IgD-negative memory B cell (primary cell): ENCODE results near the gene HECA. TPM values are rescaled to one million over a fixed set of nuclear protein-coding genes. Genes with fewer than 3 reads are reported as not detected.
A peak's percentile ranks its signal among the peaks of the same experiment; 100 is the strongest.
"Not testable (repeated sequence)": the region's sequence is repeated elsewhere in the genome, so short reads cannot be mapped to it uniquely, and the experiment has no call there.

Source experiments
- H3K27ac Mint-ChIP-seq, 3 donors: one replicate each; pipeline ENCODE4 v1.8.0; 2020 to 2022; ENCODE audit warnings: mild to moderate bottlenecking in 3 of 3, mixed read lengths in 3 of 3, moderate library complexity in 1 of 3
- H3K27me3 Mint-ChIP-seq: one replicate; pipeline ENCODE4 v1.8.0; 2021; ENCODE audit warnings: mixed read lengths
- H3K36me3 Mint-ChIP-seq: one replicate; pipeline ENCODE4 v1.8.0; 2020; ENCODE audit warnings: mild to moderate bottlenecking, mixed read lengths
- H3K4me1 Mint-ChIP-seq, 3 donors: one replicate each; pipeline ENCODE4 v1.8.0; 2020 to 2022; ENCODE audit warnings: mixed read lengths in 3 of 3, mild to moderate bottlenecking in 1 of 3
- H3K4me3 Mint-ChIP-seq, 4 donors: one replicate each; pipeline ENCODE4 v1.8.0; 2020 to 2022; ENCODE audit warnings: mild to moderate bottlenecking in 4 of 4, mixed read lengths in 4 of 4, moderate library complexity in 3 of 4
- H3K9me3 Mint-ChIP-seq, 3 donors: one replicate each; pipeline ENCODE4 v1.8.0; 2020 to 2021; ENCODE audit warnings: mixed read lengths in 3 of 3, mild to moderate bottlenecking in 1 of 3
- polyA plus RNA-seq: library from polyadenylated mRNA; unstranded; fragments of 300-500 nt; fragmentation: Illumina TruSeq; gene quantifications from one replicate; pipeline ENCODE4 v1.2.3, GENCODE V29; 2021

Gene HECA
- polyA plus RNA-seq, 1 donor from 2014 or later, result 5.1 TPM

DNA sequence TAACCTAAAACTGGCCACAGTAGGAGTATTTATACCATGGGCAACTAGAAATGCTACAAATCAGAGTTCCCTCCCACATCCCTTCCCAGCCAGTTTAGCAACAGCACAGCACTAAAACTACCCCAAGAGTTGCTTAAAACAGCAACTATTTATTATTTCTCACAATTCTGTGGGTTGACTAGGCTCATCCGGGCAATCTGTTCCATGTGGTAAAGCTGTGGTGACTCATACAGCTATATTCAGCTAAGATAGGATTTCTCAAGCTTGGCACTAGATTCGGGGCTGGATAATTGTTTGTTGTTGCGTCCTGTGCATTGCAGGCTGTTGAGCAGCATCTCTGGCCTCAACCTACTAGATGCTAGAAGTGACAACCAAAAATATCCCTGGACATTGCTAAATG lies 8.6 kb upstream of the HECA start:
- Mint-ChIP-seq H3K27ac (peak overlapping the region in 1 of 3 donors; percentile 46), H3K4me3 (peak overlapping the region in 1 of 4 donors; percentile 73), H3K9me3 (peaks cover 0 to 4% (median 0%) of the 10 kb centered on the region in 3 donors), H3K27me3 (no peaks in the 10 kb centered on the region), H3K36me3 (no peaks in the 10 kb centered on the region), H3K4me1 (peaks cover 20 to 42% (median 37%) of the 10 kb centered on the region in 3 donors)

DNA sequence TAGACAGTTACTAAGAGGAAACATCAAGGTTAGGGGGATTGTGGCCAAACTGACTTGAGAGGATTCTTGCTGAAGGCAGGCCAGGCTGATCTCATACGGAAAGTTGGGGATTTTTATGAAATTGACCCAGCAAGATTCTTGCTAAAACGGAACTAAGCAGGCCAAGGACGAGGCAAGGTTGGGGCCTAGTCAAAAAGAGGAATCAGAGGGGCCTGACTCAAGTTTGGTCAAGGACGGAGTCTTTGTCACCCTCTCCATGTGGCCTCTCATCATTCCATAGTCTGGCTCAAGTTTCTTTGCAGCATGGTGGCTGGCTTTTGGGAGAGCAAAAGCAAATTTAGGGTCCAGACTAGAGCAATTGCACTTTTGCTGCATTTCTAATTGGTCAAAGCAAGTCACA lies 7.9 kb upstream of the HECA start:
- Mint-ChIP-seq H3K27me3 (no peaks in the 10 kb centered on the region), H3K9me3 (peaks cover 0 to 4% (median 0%) of the 10 kb centered on the region in 3 donors), H3K4me3 (peak overlapping the region in 1 of 4 donors; percentile 4), H3K27ac (peak overlapping the region in 1 of 3 donors; percentile 53), H3K36me3 (no peaks in the 10 kb centered on the region), H3K4me1 (peaks cover 27 to 49% (median 44%) of the 10 kb centered on the region in 3 donors)

DNA sequence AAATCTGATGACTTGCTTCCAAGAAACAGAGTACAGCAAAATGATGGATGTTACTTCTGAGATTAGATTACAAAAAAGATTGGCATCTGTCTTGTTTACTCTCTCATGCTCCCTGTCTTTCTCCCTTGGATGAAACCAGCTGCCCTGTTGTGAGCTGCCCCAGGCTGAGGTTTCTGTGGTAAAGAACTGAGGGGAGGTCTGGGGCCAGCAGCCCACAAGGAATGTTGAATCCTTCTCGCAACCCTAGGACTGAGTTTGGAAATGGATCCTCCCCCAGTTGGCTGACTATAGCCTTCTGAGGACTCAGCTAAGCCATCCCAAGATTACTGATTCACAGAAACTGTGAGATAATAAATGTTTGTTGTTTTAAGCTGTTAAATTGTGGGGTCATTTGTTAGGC lies 5.6 kb upstream of the HECA start:
- Mint-ChIP-seq H3K36me3 (no peaks in the 10 kb centered on the region), H3K4me1 (peaks cover 39 to 65% (median 57%) of the 10 kb centered on the region in 3 donors), H3K9me3 (no peaks in the 10 kb centered on the region), H3K27me3 (no peaks in the 10 kb centered on the region), H3K4me3 (no peak overlapping the region), H3K27ac (no peak overlapping the region)

DNA sequence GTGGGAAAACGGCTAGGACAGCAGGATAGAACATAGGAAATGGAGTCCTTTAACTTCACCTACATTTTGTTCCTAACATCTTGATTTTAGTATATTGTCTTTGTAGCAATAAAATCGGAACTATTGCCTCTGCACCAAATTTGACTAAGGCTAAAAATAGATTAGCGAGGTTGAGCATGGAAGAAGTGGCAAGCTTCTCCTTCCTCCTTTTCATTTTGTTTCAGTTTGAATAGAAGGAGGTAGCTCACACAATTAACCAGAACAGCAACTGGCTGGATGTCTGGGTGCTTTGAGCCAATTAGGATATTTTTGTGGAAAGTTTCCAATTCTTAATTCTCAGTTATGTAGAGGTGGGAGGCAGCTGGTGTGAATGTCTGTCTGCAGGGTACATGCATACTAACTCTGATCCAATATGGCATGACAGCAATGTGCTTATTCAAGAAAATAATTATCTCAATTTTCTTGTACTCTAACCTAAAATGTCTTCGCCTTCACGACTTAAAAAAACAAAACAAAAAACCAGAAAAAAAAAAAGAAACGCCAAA lies 3.1 kb upstream of the HECA start:
- Mint-ChIP-seq H3K4me1 (peaks cover 39 to 56% (median 45%) of the 10 kb centered on the region in 3 donors), H3K9me3 (peaks cover 0 to 3% (median 0%) of the 10 kb centered on the region in 3 donors), H3K27ac (peak overlapping the region; percentile 40 to 99 (median 96)), H3K27me3 (no peaks in the 10 kb centered on the region), H3K36me3 (no peaks in the 10 kb centered on the region), H3K4me3 (peak overlapping the region; percentile 63 to 94 (median 88))

DNA sequence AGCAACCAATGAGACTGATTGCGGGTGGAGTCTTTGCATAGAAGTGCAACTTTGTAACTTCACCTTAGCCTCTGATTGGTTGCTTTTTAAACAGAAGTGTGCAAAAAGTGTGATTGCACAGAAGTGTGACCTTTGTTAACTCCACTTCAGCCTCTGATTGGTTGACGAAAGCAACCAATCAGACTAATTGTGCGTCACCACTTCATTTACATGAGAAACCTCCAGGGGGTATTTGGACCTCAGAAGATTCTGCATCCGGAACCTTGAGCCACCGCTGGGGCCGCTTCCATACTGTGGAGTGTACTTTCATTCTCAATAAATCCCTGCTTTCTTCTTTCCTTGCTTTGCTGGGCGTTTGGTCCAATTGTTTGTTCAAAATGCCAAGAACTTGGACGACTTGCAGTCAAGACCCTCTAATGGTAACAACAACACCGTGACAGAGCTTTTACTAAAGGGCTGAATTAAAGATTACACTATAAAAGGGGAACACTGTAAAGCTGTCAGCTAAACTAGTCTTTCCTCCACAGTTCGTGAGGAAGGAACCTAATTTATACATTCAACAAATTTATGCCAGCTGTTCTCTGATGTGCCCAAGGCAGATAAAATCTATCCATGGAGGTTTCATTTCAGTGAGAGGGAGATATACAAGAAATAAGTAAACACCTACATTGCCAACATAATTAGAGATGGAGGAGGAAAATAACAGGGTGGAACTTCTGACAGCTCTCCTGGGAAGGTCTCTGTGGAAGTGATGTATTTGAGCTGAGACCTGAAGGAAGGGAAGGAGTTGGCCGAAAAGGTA lies 1.4 kb upstream of the HECA start:
- Mint-ChIP-seq H3K4me1 (peaks cover 54 to 64% (median 54%) of the 10 kb centered on the region in 3 donors), H3K4me3 (peak overlapping the region; percentile 79 to 94 (median 92)), H3K9me3 (peaks cover 0 to 3% (median 0%) of the 10 kb centered on the region in 3 donors), H3K27me3 (no peaks in the 10 kb centered on the region), H3K36me3 (no peaks in the 10 kb centered on the region), H3K27ac (peak overlapping the region; percentile 86 to 99 (median 96))

DNA sequence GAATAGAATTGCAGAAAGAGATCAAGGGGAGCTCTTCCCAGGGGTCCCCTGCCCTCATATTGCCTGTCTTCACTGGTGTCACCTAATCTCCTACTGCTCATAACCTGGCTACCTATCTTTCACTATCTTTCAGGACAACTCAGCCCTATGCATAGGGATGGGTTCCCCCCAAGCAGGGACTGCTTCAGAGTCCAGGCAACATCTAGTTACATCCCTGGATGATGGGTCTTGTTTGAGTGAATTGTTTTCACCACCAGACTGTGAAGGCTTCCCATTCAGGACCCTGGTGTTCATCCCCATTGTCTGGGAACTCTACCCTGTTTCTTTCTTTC lies 850 bp upstream of the HECA start:
- H3K4me3 Mint-ChIP-seq, result peak overlapping the region; percentile 79 to 94 (median 92)
- H3K27ac Mint-ChIP-seq, result peak overlapping the region; percentile 96 to 99 (median 99)
- no peaks in the 10 kb centered on the region for H3K27me3 Mint-ChIP-seq
- H3K4me1 Mint-ChIP-seq, result peaks cover 56 to 69% (median 57%) of the 10 kb centered on the region in 3 donors
- peaks cover 3% of the 10 kb centered on the region for H3K36me3 Mint-ChIP-seq
- H3K9me3 Mint-ChIP-seq, result peaks cover 0 to 3% (median 0%) of the 10 kb centered on the region in 3 donors

DNA sequence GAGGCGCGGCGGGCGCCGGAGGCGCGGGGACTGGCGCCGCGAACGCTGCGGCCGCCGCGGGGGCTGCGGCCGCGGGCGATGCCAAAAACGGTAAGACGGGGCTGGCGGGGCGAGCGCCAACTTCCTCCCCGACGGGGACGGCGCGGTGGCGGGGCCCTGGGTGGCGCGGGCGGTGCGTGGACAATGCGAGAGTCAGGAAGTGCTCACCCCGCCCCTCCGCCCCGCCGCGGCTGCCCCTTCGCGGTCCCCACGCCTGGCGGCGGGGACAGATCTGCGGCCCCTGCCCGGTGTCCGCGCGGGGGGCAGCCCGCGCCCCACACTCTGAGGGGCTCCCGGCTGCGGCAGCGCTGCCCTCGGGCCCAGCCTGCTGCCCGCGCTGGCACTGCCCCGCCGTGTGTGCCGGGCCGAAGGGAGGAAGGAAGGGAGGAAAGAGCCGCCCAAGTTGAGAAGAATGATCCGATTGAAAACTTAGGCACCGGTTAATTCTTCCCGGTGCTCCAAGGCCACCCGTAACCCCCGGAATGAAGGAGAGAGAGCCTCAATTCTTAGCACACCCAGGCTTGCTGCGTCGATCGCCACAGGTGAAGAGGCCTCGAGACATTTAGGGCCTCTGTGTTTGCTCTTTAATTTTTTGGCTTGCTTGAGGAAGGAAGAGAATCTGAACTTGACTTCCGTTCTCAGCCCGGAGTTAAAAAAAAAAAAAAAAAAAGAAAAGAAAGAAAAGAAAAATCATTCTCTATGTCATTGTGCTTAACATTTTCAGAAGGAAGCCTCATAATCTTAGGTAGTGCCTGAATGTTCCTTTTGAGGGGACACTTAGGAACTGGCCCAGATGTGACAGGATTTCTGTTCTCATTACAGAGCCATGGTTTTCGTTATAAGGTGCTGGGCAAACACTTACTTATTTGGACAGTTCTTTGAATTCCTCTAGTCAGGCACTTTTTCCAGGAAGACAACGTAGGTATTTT lies 982 bp downstream of the HECA start:
- peaks cover 67 to 77% (median 68%) of the 10 kb centered on the region in 3 donors for H3K4me1 Mint-ChIP-seq
- H3K27ac Mint-ChIP-seq, result peak overlapping the region; percentile 96 to 99 (median 97)
- peak overlapping the region; percentile 91 to 99 (median 96) for H3K4me3 Mint-ChIP-seq
- H3K36me3 Mint-ChIP-seq, result peaks cover 5% of the 10 kb centered on the region
- H3K9me3 Mint-ChIP-seq, result peaks cover 0 to 3% (median 0%) of the 10 kb centered on the region in 3 donors
- no peaks in the 10 kb centered on the region for H3K27me3 Mint-ChIP-seq

DNA sequence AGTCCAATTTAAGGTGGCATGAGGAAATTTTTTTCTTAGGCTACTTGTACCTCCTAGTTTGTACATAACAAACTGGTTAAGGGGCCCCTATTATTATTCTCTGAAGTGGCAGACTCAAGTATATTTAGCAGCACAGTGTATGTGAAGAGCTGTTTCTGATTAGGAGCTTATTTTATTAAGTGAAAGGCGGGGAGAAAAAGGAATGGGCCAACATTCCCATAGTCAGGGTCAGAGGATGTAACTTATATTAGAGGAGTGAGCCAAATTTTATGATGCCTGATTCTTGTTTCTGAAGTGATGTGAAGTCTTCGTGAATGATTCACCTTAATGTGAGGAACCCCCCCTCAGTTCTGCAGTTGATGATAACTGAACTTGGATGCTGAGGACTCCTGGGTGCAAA lies 2.8 kb downstream of the HECA start:
- Mint-ChIP-seq H3K27ac (peak overlapping the region in 2 of 3 donors; percentile 74 to 99), H3K9me3 (peaks cover 0 to 3% (median 0%) of the 10 kb centered on the region in 3 donors), H3K36me3 (peaks cover 5% of the 10 kb centered on the region), H3K27me3 (no peaks in the 10 kb centered on the region), H3K4me3 (peak overlapping the region; percentile 91 to 99 (median 96)), H3K4me1 (peaks cover 52 to 59% (median 53%) of the 10 kb centered on the region in 3 donors)

DNA sequence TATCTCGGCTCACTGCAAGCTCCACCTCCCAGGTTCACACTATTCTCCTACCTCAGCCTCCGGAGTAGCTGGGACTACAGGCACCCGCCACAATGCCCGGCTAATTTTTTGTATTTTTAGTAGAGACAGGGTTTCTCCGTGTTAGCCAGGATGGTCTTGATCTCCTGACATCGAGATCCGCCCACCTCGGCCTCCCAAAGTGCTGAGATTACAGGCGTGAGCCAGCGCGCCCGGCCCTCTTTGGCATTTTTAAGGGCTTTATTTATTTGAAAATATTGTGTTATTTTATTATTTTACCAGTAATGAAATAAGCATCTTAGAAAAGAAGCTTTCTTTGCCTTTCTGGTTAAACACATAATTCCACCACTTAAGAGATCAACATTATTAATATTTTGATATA lies 6.0 kb downstream of the HECA start:
- peak overlapping the region in 1 of 4 donors; percentile 13 for H3K4me3 Mint-ChIP-seq
- not testable (repeated sequence) for H3K36me3 Mint-ChIP-seq, H3K27ac Mint-ChIP-seq, H3K9me3 Mint-ChIP-seq, H3K27me3 Mint-ChIP-seq
- H3K4me1 Mint-ChIP-seq, result peaks cover 66 to 67% (median 66%) of the 10 kb centered on the region in 3 donors

DNA sequence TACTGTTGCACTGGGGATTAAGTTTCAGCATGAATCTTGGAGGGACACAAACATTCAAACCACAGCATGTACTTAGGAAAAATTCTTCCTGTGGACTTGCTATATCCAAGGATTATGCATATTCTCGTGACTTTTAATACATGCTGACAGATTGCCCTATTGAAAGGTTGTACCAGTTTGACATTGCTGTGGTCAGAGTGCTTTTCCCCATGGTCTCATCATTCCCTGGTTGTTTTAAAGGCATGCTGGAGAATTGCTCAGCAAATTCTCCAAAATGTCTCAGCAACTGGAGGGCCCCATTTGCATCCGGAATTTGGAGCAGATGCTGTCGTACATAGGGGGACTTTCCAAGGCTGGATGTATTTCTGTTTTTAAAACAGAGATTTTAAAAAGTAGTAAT lies 7.4 kb downstream of the HECA start:
- Mint-ChIP-seq H3K4me1 (peaks cover 67 to 71% (median 69%) of the 10 kb centered on the region in 3 donors), H3K27ac (no peak overlapping the region), H3K27me3 (no peaks in the 10 kb centered on the region), H3K9me3 (no peaks in the 10 kb centered on the region), H3K4me3 (no peak overlapping the region), H3K36me3 (peaks cover 5% of the 10 kb centered on the region)

DNA sequence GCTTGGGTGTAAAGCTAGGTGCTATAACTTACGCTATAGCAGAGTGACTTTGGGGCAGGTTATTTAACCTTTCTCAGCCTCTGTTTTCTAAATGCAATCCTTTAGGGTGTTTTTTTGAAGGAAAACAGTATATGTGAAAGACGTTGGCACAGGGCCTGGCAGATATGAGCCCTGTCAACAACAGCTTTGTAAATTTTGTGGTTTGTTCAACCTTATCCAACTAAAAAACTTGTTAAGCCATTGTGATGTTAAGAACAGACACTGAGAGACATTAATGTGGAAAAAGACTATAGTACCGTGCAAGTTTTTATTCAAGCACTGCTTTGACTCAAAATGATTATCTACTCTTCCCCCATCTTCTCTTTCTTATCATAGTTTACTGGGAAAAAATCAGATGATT lies 8.2 kb downstream of the HECA start:
- Mint-ChIP-seq H3K36me3 (peaks cover 5% of the 10 kb centered on the region), H3K9me3 (no peaks in the 10 kb centered on the region), H3K27ac (peak overlapping the region in 1 of 3 donors; percentile 57), H3K4me1 (peaks cover 67 to 71% (median 70%) of the 10 kb centered on the region in 3 donors), H3K27me3 (no peaks in the 10 kb centered on the region), H3K4me3 (no peak overlapping the region)

DNA sequence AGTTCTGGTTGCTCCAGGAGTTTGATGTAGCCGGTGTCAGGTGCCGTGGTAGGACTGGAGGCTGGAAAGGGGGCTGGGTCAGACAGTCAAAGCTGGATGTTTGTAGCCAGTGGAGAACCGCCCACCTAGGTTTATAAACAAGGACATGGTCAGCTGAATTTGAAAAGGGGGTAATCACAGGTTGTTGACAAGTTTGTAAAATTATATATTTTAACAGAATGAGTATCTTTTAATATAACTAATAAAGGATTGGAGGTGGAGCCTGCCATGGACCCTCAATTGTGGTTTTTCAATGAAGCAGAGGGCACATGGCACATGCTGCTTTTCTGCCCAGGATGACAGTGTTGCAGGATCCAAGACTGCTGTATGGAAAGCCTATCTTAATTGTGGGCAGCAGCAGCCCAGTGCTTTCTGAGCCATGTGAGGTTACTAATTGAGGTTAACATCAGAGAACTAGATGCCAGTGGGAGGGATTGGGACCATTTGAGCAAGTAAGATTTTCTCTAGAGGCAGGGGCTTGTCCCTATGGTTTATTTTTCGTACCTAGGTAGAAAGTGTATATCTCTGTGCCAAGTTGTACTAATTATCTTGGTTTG lies 9.7 kb downstream of the HECA start:
- no peaks in the 10 kb centered on the region for H3K27me3 Mint-ChIP-seq
- no peaks in the 10 kb centered on the region for H3K9me3 Mint-ChIP-seq
- H3K27ac Mint-ChIP-seq, result peak overlapping the region in 2 of 3 donors; percentile 37 to 63
- H3K4me1 Mint-ChIP-seq, result peaks cover 66 to 74% (median 74%) of the 10 kb centered on the region in 3 donors
- H3K36me3 Mint-ChIP-seq, result peaks cover 2% of the 10 kb centered on the region
- H3K4me3 Mint-ChIP-seq, result peak overlapping the region in 3 of 4 donors; percentile 6 to 77 (median 61)

DNA sequence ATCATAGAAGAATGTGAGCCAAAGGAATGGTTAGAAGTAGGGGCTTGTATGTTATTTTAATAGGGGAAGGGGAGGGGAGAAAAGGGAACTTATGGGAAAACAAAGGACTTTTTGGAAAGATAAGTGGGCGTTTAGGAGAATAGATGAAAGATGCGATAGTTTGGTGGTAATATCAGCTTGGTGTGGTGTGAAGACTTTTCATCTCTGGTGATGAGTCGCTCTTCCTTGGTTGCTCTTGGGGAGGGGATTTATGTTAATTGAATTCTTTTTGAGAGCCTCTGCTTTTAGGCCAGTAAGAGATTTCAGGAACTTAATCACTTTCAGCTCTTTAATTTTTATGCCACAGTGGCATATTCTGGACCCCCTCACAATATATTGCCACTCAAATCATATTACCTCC lies 10.8 kb downstream of the HECA start:
- Mint-ChIP-seq H3K9me3 (no peaks in the 10 kb centered on the region), H3K36me3 (peaks cover 2% of the 10 kb centered on the region), H3K27ac (peak overlapping the region in 2 of 3 donors; percentile 37 to 48), H3K4me3 (peak overlapping the region; percentile 6 to 77 (median 51)), H3K4me1 (peaks cover 72 to 74% (median 73%) of the 10 kb centered on the region in 3 donors), H3K27me3 (no peaks in the 10 kb centered on the region)

DNA sequence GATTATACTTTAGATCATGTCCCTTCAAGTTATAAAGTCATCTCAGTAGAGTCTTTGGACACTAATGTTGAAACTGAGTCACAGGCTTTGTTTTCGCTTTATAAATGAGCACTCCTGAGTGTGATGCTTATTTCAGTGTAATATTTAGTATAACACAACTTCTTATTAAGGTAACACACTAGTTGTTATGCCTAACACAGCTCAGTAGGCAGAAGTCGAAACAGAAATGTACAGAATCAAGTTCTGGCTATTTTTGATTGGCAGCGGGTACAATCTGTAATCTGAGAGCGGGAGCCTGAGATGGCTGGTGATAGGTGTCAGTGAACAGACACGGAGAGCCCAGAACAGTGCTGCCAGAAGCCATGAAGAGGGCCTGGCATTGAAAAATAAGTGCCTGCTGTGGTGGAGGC lies 11.4 kb downstream of the HECA start:
- Mint-ChIP-seq H3K4me3 (peak overlapping the region; percentile 6 to 77 (median 44)), H3K4me1 (peaks cover 77 to 80% (median 78%) of the 10 kb centered on the region in 3 donors), H3K27ac (peak overlapping the region in 2 of 3 donors; percentile 8 to 37), H3K27me3 (no peaks in the 10 kb centered on the region), H3K36me3 (peaks cover 2% of the 10 kb centered on the region), H3K9me3 (no peaks in the 10 kb centered on the region)
